ENCODE results near the gene PPP6R3.
"Not testable (repeated sequence)": the region's sequence is repeated elsewhere in the genome, so short reads cannot be mapped to it uniquely, and the experiment has no call there.

The PPP6R3 gene

GRCh38 chr11:68441466-68442230, 18.9 kb upstream of the PPP6R3 start:
- CTCF ChIA-PET = interaction anchor here (0.6 to 1.0 kb wide), 2 partner anchors 184 to 323 kb away, joined by 3 read pairs; no protein-coding TSS in a partner anchor
- DNase-seq = no peak
- H3K4me3 Mint-ChIP-seq = no peak overlapping the region
- peaks cover 11% of the 10 kb centered on the region for H3K36me3 Mint-ChIP-seq
- H3K27ac Mint-ChIP-seq = no peak overlapping the region
- no peaks in the 10 kb centered on the region for H3K27me3 Mint-ChIP-seq
- H3K4me1 Mint-ChIP-seq = peaks cover 5% of the 10 kb centered on the region
- no peaks in the 10 kb centered on the region for H3K9me3 Mint-ChIP-seq

- no peak for DNase-seq
- H3K36me3 Mint-ChIP-seq = peaks cover 10% of the 10 kb centered on the region
- no peaks in the 10 kb centered on the region for H3K27me3 Mint-ChIP-seq
- H3K27ac Mint-ChIP-seq = no peak overlapping the region
- H3K9me3 Mint-ChIP-seq = no peaks in the 10 kb centered on the region
- H3K4me1 Mint-ChIP-seq = peaks cover 3% of the 10 kb centered on the region
- CTCF ChIA-PET = no interaction called here
- no peak overlapping the region for H3K4me3 Mint-ChIP-seq
Observed at GRCh38 chr11:68442433-68442832, 18.1 kb upstream of the PPP6R3 start.

- DNase-seq = no peak
- H3K36me3 Mint-ChIP-seq = peaks cover 11% of the 10 kb centered on the region
- no peak overlapping the region for H3K27ac Mint-ChIP-seq
- H3K4me1 Mint-ChIP-seq = peaks cover 4% of the 10 kb centered on the region
- H3K9me3 Mint-ChIP-seq = no peaks in the 10 kb centered on the region
- no peaks in the 10 kb centered on the region for H3K27me3 Mint-ChIP-seq
- CTCF ChIA-PET = no interaction called here
- no peak overlapping the region for H3K4me3 Mint-ChIP-seq
Observed at GRCh38 chr11:68444566-68444965, 16.0 kb upstream of the PPP6R3 start.

GRCh38 chr11:68445531-68446035, 15.0 kb upstream of the PPP6R3 start:
- Mint-ChIP-seq H3K27me3 (no peaks in the 10 kb centered on the region), H3K27ac (no peak overlapping the region), H3K36me3 (peaks cover 14% of the 10 kb centered on the region), H3K4me3 (no peak overlapping the region), H3K9me3 (no peaks in the 10 kb centered on the region), H3K4me1 (peaks cover 4% of the 10 kb centered on the region)
- CTCF ChIA-PET = no interaction called here
- no peak for DNase-seq

GRCh38 chr11:68446046-68446725, 14.4 kb upstream of the PPP6R3 start:
- Mint-ChIP-seq H3K9me3 (no peaks in the 10 kb centered on the region), H3K27me3 (no peaks in the 10 kb centered on the region), H3K4me1 (peaks cover 4% of the 10 kb centered on the region), H3K27ac (no peak overlapping the region), H3K4me3 (no peak overlapping the region), H3K36me3 (peaks cover 14% of the 10 kb centered on the region)
- CTCF ChIA-PET = interaction anchor here (1.6 kb wide), 1 partner anchor 189 kb away, joined by 5 read pairs; no protein-coding TSS in a partner anchor
- DNase-seq = no peak

GRCh38 chr11:68447015-68447801, 13.3 kb upstream of the PPP6R3 start:
- H3K4me1 Mint-ChIP-seq = peaks cover 4% of the 10 kb centered on the region
- no peak overlapping the region for H3K27ac Mint-ChIP-seq
- no peaks in the 10 kb centered on the region for H3K9me3 Mint-ChIP-seq
- H3K4me3 Mint-ChIP-seq = no peak overlapping the region
- peaks cover 6% of the 10 kb centered on the region for H3K27me3 Mint-ChIP-seq
- CTCF ChIA-PET = interaction anchor here (0.8 to 1.6 kb wide), 2 partner anchors 10 to 190 kb away, joined by 3 to 5 read pairs; no protein-coding TSS in a partner anchor
- peak; percentile 84 for DNase-seq
- H3K36me3 Mint-ChIP-seq = peaks cover 10% of the 10 kb centered on the region

- CTCF ChIA-PET = interaction anchor here (0.8 to 1.5 kb wide), 2 partner anchors 11 to 151 kb away, joined by 3 to 4 read pairs; no protein-coding TSS in a partner anchor
Observed at GRCh38 chr11:68447914-68448313, 12.6 kb upstream of the PPP6R3 start.

GRCh38 chr11:68448604-68449011, 11.9 kb upstream of the PPP6R3 start:
- H3K4me3 Mint-ChIP-seq = no peak overlapping the region
- CTCF ChIA-PET = interaction anchor here (1.5 kb wide), 1 partner anchor 151 kb away, joined by 4 read pairs; no protein-coding TSS in a partner anchor
- DNase-seq = no peak
- H3K27me3 Mint-ChIP-seq = peaks cover 10% of the 10 kb centered on the region
- no peaks in the 10 kb centered on the region for H3K9me3 Mint-ChIP-seq
- H3K36me3 Mint-ChIP-seq = peaks cover 10% of the 10 kb centered on the region
- H3K4me1 Mint-ChIP-seq = peaks cover 4% of the 10 kb centered on the region
- no peak overlapping the region for H3K27ac Mint-ChIP-seq

More at GRCh38 chr11:68447914-68448313, 12.6 kb upstream of the PPP6R3 start:
- not testable (repeated sequence) for H3K9me3 Mint-ChIP-seq, H3K4me1 Mint-ChIP-seq, H3K27me3 Mint-ChIP-seq, H3K4me3 Mint-ChIP-seq, DNase-seq, H3K27ac Mint-ChIP-seq
- H3K36me3 Mint-ChIP-seq = peaks cover 10% of the 10 kb centered on the region

GRCh38 chr11:68449951-68450350, 10.6 kb upstream of the PPP6R3 start:
- Mint-ChIP-seq H3K4me3 (no peak overlapping the region), H3K36me3 (peaks cover 10% of the 10 kb centered on the region), H3K27me3 (peaks cover 10% of the 10 kb centered on the region), H3K9me3 (no peaks in the 10 kb centered on the region), H3K4me1 (peaks cover 4% of the 10 kb centered on the region), H3K27ac (no peak overlapping the region)
- CTCF ChIA-PET = no interaction called here
- DNase-seq = no peak

- H3K4me3 Mint-ChIP-seq = no peak overlapping the region
- peaks cover 4% of the 10 kb centered on the region for H3K4me1 Mint-ChIP-seq
- H3K36me3 Mint-ChIP-seq = peaks cover 10% of the 10 kb centered on the region
- H3K27me3 Mint-ChIP-seq = peaks cover 17% of the 10 kb centered on the region
- H3K9me3 Mint-ChIP-seq = no peaks in the 10 kb centered on the region
- CTCF ChIA-PET = no interaction called here
- no peak for DNase-seq
- H3K27ac Mint-ChIP-seq = no peak overlapping the region
Observed at GRCh38 chr11:68450711-68451110, 9.8 kb upstream of the PPP6R3 start.

- H3K27me3 Mint-ChIP-seq = peaks cover 30% of the 10 kb centered on the region
- H3K4me3 Mint-ChIP-seq = no peak overlapping the region
- CTCF ChIA-PET = no interaction called here
- H3K4me1 Mint-ChIP-seq = peaks cover 5% of the 10 kb centered on the region
- DNase-seq = no peak
- no peak overlapping the region for H3K27ac Mint-ChIP-seq
- no peaks in the 10 kb centered on the region for H3K9me3 Mint-ChIP-seq
- peaks cover 4% of the 10 kb centered on the region for H3K36me3 Mint-ChIP-seq
Observed at GRCh38 chr11:68454767-68455166, 5.8 kb upstream of the PPP6R3 start.

- Mint-ChIP-seq H3K4me3 (no peak overlapping the region), H3K27ac (no peak overlapping the region), H3K9me3 (no peaks in the 10 kb centered on the region), H3K4me1 (peaks cover 8% of the 10 kb centered on the region), H3K27me3 (peaks cover 33% of the 10 kb centered on the region), H3K36me3 (no peaks in the 10 kb centered on the region)
- CTCF ChIA-PET = no interaction called here
- DNase-seq = no peak
Observed at GRCh38 chr11:68455485-68455884, 5.1 kb upstream of the PPP6R3 start.

- CTCF ChIA-PET = no interaction called here
- H3K27me3 Mint-ChIP-seq = peaks cover 26% of the 10 kb centered on the region
- H3K27ac Mint-ChIP-seq = no peak overlapping the region
Observed at GRCh38 chr11:68457216-68457897, 3.2 kb upstream of the PPP6R3 start.

GRCh38 chr11:68457898-68458249, 2.7 kb upstream of the PPP6R3 start:
- H3K4me1 Mint-ChIP-seq = peaks cover 14% of the 10 kb centered on the region
- H3K27me3 Mint-ChIP-seq = peaks cover 26% of the 10 kb centered on the region
- no peak for DNase-seq
- no peak overlapping the region for H3K27ac Mint-ChIP-seq
- no peaks in the 10 kb centered on the region for H3K9me3 Mint-ChIP-seq
- H3K36me3 Mint-ChIP-seq = peaks cover 9% of the 10 kb centered on the region
- CTCF ChIA-PET = no interaction called here
- H3K4me3 Mint-ChIP-seq = no peak overlapping the region

More at GRCh38 chr11:68457216-68457897, 3.2 kb upstream of the PPP6R3 start:
- Mint-ChIP-seq H3K4me3 (no peak overlapping the region), H3K9me3 (no peaks in the 10 kb centered on the region), H3K4me1 (peaks cover 9% of the 10 kb centered on the region), H3K36me3 (peaks cover 4% of the 10 kb centered on the region)
- no peak for DNase-seq
